K562 (cell line): ENCODE results near the gene AGPAT1. TPM values are rescaled to one million over a fixed set of nuclear protein-coding genes. Genes with fewer than 3 reads are reported as not detected.

Experiments
- ATAC-seq: fragments of 200-7000 bp; cut with Tn5 transposase; 3 replicates; pipeline ENCODE4 v1.9.1; 2020; ENCODE audit warnings: moderate library complexity
- BruUV-seq: library from RNA; stranded (reverse); fragments of 400-500 nt; replicated peaks from 2 replicates; lab custom pipeline; 2021; lab: Mats Ljungman, UMichigan
- CTCF ChIA-PET: fragments of 300-600 bp; formaldehyde crosslinking; extraction: SDS; loops from one replicate; lab custom pipeline; 2021; ENCODE audit warnings: low intra/inter-chr PET ratio; lab: Yijun Ruan, JAX
- POLR2A ChIA-PET: fragments of 300-600, 350-650 bp; sonication (Branson Sonifier 250); formaldehyde crosslinking; extraction: SDS; loops from one replicate; lab custom pipeline; 2021; ENCODE audit warnings: antibody characterized with exemption, inconsistent platforms; lab: Yijun Ruan, JAX
- DNase-seq, 4 experiments: peaks; one replicate each; pipeline versions ENCODE4 v3.0.0 to v3.0.0-alpha.2; 2011 to 2018; ENCODE audit warnings: low spot score in 3 of 4, mixed read lengths in 3 of 4; ENCODE audit errors: extremely low read depth in 1 of 4
- FAIRE-seq: peaks from 2 replicates; lab custom pipeline; 2011; peaks lifted over from hg19 to GRCh38; lab: Jason Lieb, UNC
- H2AFZ ChIP-seq: 2 replicates; pipeline ENCODE4 v1.6.0; 2011; ENCODE audit warnings: low read depth, low read length, control low read depth, inconsistent platforms
- H3K27ac ChIP-seq: fragments of 200-600 bp; 3 replicates; pipeline ENCODE4 v1.8.0; 2011; ENCODE audit warnings: low read depth, mild to moderate bottlenecking, control low read depth, inconsistent platforms, low read length, moderate library complexity, mixed read lengths; ENCODE audit errors: extremely low read depth
- H3K27me3 ChIP-seq, 2 experiments: fragments of 300-600 bp in 1 of 2; 2 replicates in 1 of 2; 3 replicates in 1 of 2; pipeline versions ENCODE4 v1.6.0 to v1.8.0; 2011; ENCODE audit warnings: inconsistent platforms in 2 of 2, low read length in 2 of 2, mild to moderate bottlenecking in 1 of 2, mixed read lengths in 1 of 2, moderate library complexity in 1 of 2; ENCODE audit not compliant: control insufficient read depth in 2 of 2, insufficient read depth in 2 of 2
- H3K36me3 ChIP-seq: fragments of 300-600 bp; 3 replicates; pipeline ENCODE4 v1.8.0; 2011; ENCODE audit warnings: mild to moderate bottlenecking, low read length, inconsistent platforms; ENCODE audit not compliant: control insufficient read depth, insufficient read depth
- H3K4me1 ChIP-seq, 2 experiments: fragments of 200-600 bp in 1 of 2; replicated peaks in 1 of 2; 2 replicates in 1 of 2; 3 replicates in 1 of 2; pipeline versions ENCODE4 v1.5.1 to v1.8.0; 2011; ENCODE audit warnings: inconsistent platforms in 2 of 2, low read length in 2 of 2, mild to moderate bottlenecking in 1 of 2, mixed read lengths in 1 of 2, moderate library complexity in 1 of 2; ENCODE audit not compliant: control insufficient read depth in 2 of 2, insufficient read depth in 2 of 2
- H3K4me2 ChIP-seq: 2 replicates; pipeline ENCODE4 v1.6.1; 2011; ENCODE audit warnings: low read length, control low read depth, inconsistent platforms, mixed read lengths; ENCODE audit not compliant: insufficient read depth
- H3K4me3 ChIP-seq: fragments of 200-600 bp; sonication (generic), shearing (Covaris generic); 2 replicates; pipeline ENCODE4 v1.5.1; 2016; ENCODE audit warnings: control low read depth, inconsistent platforms
- H3K79me2 ChIP-seq: fragments of 200-600 bp; 3 replicates; pipeline ENCODE4 v1.8.0; 2011; ENCODE audit warnings: low read length, inconsistent platforms; ENCODE audit not compliant: control insufficient read depth, insufficient read depth
- H3K9ac ChIP-seq, 2 experiments: 2 replicates each; pipeline versions ENCODE4 v1.6.0 to v1.6.1; 2011; ENCODE audit warnings: low read depth in 2 of 2, low read length in 2 of 2, control low read depth in 1 of 2, inconsistent platforms in 1 of 2, mild to moderate bottlenecking in 1 of 2, mixed read lengths in 1 of 2; ENCODE audit not compliant: insufficient read depth in 1 of 2
- H3K9me1 ChIP-seq: one replicate; pipeline ENCODE4 v1.6.0; 2011; ENCODE audit warnings: inconsistent platforms, mild to moderate bottlenecking, low read length, moderate library complexity; ENCODE audit not compliant: control insufficient read depth, insufficient read depth
- H3K9me3 ChIP-seq: replicated peaks from 2 replicates; pipeline ENCODE4 v1.5.1; 2011; ENCODE audit warnings: low read depth, low read length, inconsistent platforms; ENCODE audit not compliant: control insufficient read depth, insufficient read depth
- H4K20me1 ChIP-seq: replicated peaks from 2 replicates; pipeline ENCODE4 v1.6.1; 2011; ENCODE audit warnings: low read length, inconsistent platforms, mixed read lengths; ENCODE audit not compliant: control insufficient read depth, insufficient read depth
- BRCA1 ChIP-seq, 2 experiments: fragments of 450-650 bp in 1 of 2; sonication (generic) in 1 of 2; formaldehyde crosslinking in 1 of 2; IDR thresholded peaks; 2 replicates each; pipeline versions ENCODE4 v1.5.0 to v1.6.1; 2017 to 2020; ENCODE audit warnings: mild to moderate bottlenecking in 1 of 2, missing genetic modification reagents in 1 of 2
- DPF2 ChIP-seq: fragments of 450-650 bp; IDR thresholded peaks from 2 replicates; pipeline ENCODE4 v1.6.1; 2016
- ETS2 ChIP-seq: IDR thresholded peaks from 2 replicates; pipeline ENCODE4 v1.6.1; 2016; ENCODE audit warnings: borderline replicate concordance, missing genetic modification characterization, mild to moderate bottlenecking, moderate library complexity, missing compliant biosample characterization; ENCODE audit not compliant: poor library complexity, severe bottlenecking
- ETV5 ChIP-seq: sonication (generic); formaldehyde crosslinking; IDR thresholded peaks from 2 replicates; pipeline ENCODE4 v1.4.0; 2020; ENCODE audit warnings: low read depth, mild to moderate bottlenecking, missing genetic modification reagents
- HMGXB4 ChIP-seq: sonication (generic); formaldehyde crosslinking; IDR thresholded peaks from 2 replicates; pipeline ENCODE4 v1.8.1; 2023; ENCODE audit warnings: mild to moderate bottlenecking, missing genetic modification reagents
- NFE2L1 ChIP-seq: fragments of 450-650 bp; IDR thresholded peaks from 2 replicates; pipeline ENCODE4 v1.6.1; 2016; ENCODE audit warnings: missing genetic modification characterization, low read depth, mild to moderate bottlenecking, missing compliant biosample characterization, moderate library complexity, borderline replicate concordance
- NFIC ChIP-seq: fragments of 450-650 bp; IDR thresholded peaks from 2 replicates; pipeline ENCODE4 v1.6.1; 2017; ENCODE audit warnings: mild to moderate bottlenecking, inconsistent platforms
- PCBP1 ChIP-seq: fragments of 200-400 bp; formaldehyde crosslinking; IDR thresholded peaks from 2 replicates; pipeline ENCODE4 v1.6.1; 2018; ENCODE audit warnings: mild to moderate bottlenecking, low read depth, low read length; ENCODE audit not compliant: poor library complexity, severe bottlenecking
- POLR2G ChIP-seq: fragments of 200-400 bp; formaldehyde crosslinking; IDR thresholded peaks from 2 replicates; pipeline ENCODE4 v1.6.1; 2017; ENCODE audit warnings: low read depth, mild to moderate bottlenecking, antibody characterized with exemption, low read length, moderate library complexity
- RBFOX2 ChIP-seq: fragments of 200-400 bp; formaldehyde crosslinking; IDR thresholded peaks from 2 replicates; pipeline ENCODE4 v1.6.1; 2017; ENCODE audit warnings: low read depth, mild to moderate bottlenecking, low read length, moderate library complexity
- SNAPC5 ChIP-seq: fragments of 250-450 bp; sonication (Bioruptor Pico); IDR thresholded peaks from 2 replicates; pipeline ENCODE4 v1.8.0; 2021; ENCODE audit warnings: moderate library complexity, mild to moderate bottlenecking, inconsistent platforms
- WHSC1 ChIP-seq: IDR thresholded peaks from one replicate; pipeline ENCODE4 v1.6.1; 2012; ENCODE audit warnings: low read length, control low read depth, inconsistent platforms
- ZNF764 ChIP-seq: fragments of 250-450 bp; sonication (Bioruptor Pico); IDR thresholded peaks from 2 replicates; pipeline ENCODE4 v1.4.0; 2020; ENCODE audit warnings: low read depth, mild to moderate bottlenecking, moderate library complexity
- WGBS: fragments of 100-300 bp; shearing (Covaris generic); methylation state at CpG from one replicate; pipeline ENCODE4 v1.1.6; 2016; ENCODE audit warnings: low coverage, mixed read lengths; ENCODE audit not compliant: insufficient coverage; ENCODE audit errors: missing lambda C conversion rate; 5-methylcytosine and 5-hydroxymethylcytosine counted together
- in situ Hi-C: fragments of 300-500 bp; cut with MboI; formaldehyde crosslinking; loops from 4 replicates; pipeline ENCODE4 v1.15.0; 2018; ENCODE audit warnings: inconsistent platforms, mixed read lengths
- intact Hi-C: fragments of 100-400 bp; cut with micrococcal nuclease; formaldehyde crosslinking; loops from 2 replicates; pipeline ENCODE4 v1.14.2; 2022
- polyA plus RNA-seq, 8 experiments: library from polyadenylated mRNA; depleted of rRNA in 4 of 8; stranded (reverse) in 5 of 8; unstranded in 3 of 8; fragments of >200 nt; fragmentation: Nextera tagmentation in 2 of 8; fragmentation: Illumina TruSeq in 1 of 8; extraction: Ambion mirVana in 2 of 8; extraction: Trizol in 1 of 8; gene quantifications; 2 replicates each; pipeline versions ENCODE4 v1.2.1 to v1.2.3, GENCODE V29; 2011 to 2014; ENCODE audit warnings: inconsistent platforms in 1 of 8, missing spikeins in 1 of 8
- total RNA-seq, 7 experiments: library from RNA; depleted of rRNA in 6 of 7; stranded (reverse); fragments of >200 nt in 6 of 7; fragmentation: Illumina TruSeq in 2 of 7; extraction: Trizol in 2 of 7; gene quantifications; 2 replicates each; pipeline versions ENCODE4 v1.2.1 to v1.2.3, GENCODE V29; 2011 to 2021; ENCODE audit warnings: low replicate concordance in 1 of 7

AGPAT1 gene
- total and polyA plus RNA-seq, 9 of the 15 experiments (the other 6 are each of a cell fraction or from before 2014, with no cell fraction given), result 37.9 to 176 (median 69.4) TPM

GRCh38 chr6:32163559-32164258 lies 12.2 kb downstream of the AGPAT1 start:
- H3K4me3 ChIP-seq, result no peak overlapping the region
- no peak overlapping the region for H3K4me2 ChIP-seq
- no peak for FAIRE-seq
- peak in 1 of 4 experiments; percentile 46 for DNase-seq
- in situ Hi-C loops (no loop called here), intact Hi-C loops (no loop called here)
- no TSS peak for BruUV-seq
- peaks cover 29 to 34% of the 10 kb centered on the region in 2 experiments for H3K4me1 ChIP-seq
- H3K9me3 ChIP-seq, result no peaks in the 10 kb centered on the region
- no peaks in the 10 kb centered on the region for H3K9me1 ChIP-seq
- no peak overlapping the region; the same call in 2 of the 3 replicates for H3K27ac ChIP-seq
- WGBS, result 90% methylated on average over 7 of the region's 7 CpGs
- no peak overlapping the region for H2AFZ ChIP-seq
- ATAC-seq, result no peak
- POLR2A ChIA-PET, result interaction anchor here (1.0 to 4.6 kb wide), 6 partner anchors 8 to 34 kb away, joined by 3 to 30 read pairs (median 6); partner anchors contain the start of genes AGPAT1, FKBPL, PRRT1 and RNF5
- peaks cover 2% of the 10 kb centered on the region; the same call in 1 of the 3 replicates for H3K79me2 ChIP-seq
- no peak for TF ChIP-seq WHSC1
- TF ChIP-seq RBFOX2, result peak; percentile 35; the same call in 1 of the 2 replicates
- TF ChIP-seq NFIC, result peak; percentile 56
- TF ChIP-seq POLR2G, result peak; percentile 47; the same call in 1 of the 2 replicates
- peak overlapping the region in 1 of 2 experiments; percentile 50; a peak in 1 of 4 replicates for H3K9ac ChIP-seq
- H3K27me3 ChIP-seq, result no peaks in the 10 kb centered on the region
- CTCF ChIA-PET, result no interaction called here
- peaks cover 64% of the 10 kb centered on the region for H3K36me3 ChIP-seq
- H4K20me1 ChIP-seq, result no peaks in the 10 kb centered on the region

- peaks cover 13 to 31% of the 10 kb centered on the region in 2 experiments; a peak in 4 of 5 replicates for H3K4me1 ChIP-seq
- in situ Hi-C loops (no loop called here), intact Hi-C loops (no loop called here)
- H4K20me1 ChIP-seq, result no peaks in the 10 kb centered on the region
- H3K4me3 ChIP-seq, result no peak overlapping the region
- ChIA-PET CTCF (no interaction called here), POLR2A (interaction anchor here (1.2 to 1.9 kb wide), 2 partner anchors 9 to 11 kb away, joined by 3 to 8 read pairs; no protein-coding TSS in a partner anchor)
- H3K27me3 ChIP-seq, result no peaks in the 10 kb centered on the region
- no peak overlapping the region for H3K27ac ChIP-seq
- H3K4me2 ChIP-seq, result no peak overlapping the region
- peaks cover 55% of the 10 kb centered on the region for H3K36me3 ChIP-seq
- FAIRE-seq, result no peak
- H3K9me1 ChIP-seq, result no peaks in the 10 kb centered on the region
- no peak overlapping the region for H3K9ac ChIP-seq
- H3K9me3 ChIP-seq, result no peaks in the 10 kb centered on the region
- no peak for DNase-seq
- peaks cover 34% of the 10 kb centered on the region for H3K79me2 ChIP-seq
- no peak for ATAC-seq
- H2AFZ ChIP-seq, result no peak overlapping the region
- no TSS peak for BruUV-seq
- TF ChIP-seq ZNF764 (CRISPR knock-in tag), result no peak
- TF ChIP-seq NFE2L1, result no peak
- TF ChIP-seq ETS2 (tag), result no peak
- TF ChIP-seq BRCA1 (IDR thresholded peaks at IDR 0.05), result no peak
- no peak for TF ChIP-seq BRCA1 (CRISPR knock-in tag; IDR thresholded peaks at IDR 0.05)
- no peak for TF ChIP-seq HMGXB4
- TF ChIP-seq DPF2, result no peak
- TF ChIP-seq ETV5, result no peak
- no peak for TF ChIP-seq SNAPC5 (CRISPR knock-in tag)
- no peak for TF ChIP-seq PCBP1
Measured at GRCh38 chr6:32158052-32158451, 17.8 kb downstream of the AGPAT1 start.
